Liver (tissue), 9 donors: ENCODE measurements around the gene BCAT1. TPM values are rescaled to one million over a fixed set of nuclear protein-coding genes. Genes with fewer than 3 reads are reported as not detected.
A peak's percentile ranks its signal among the peaks of the same experiment; 100 is the strongest.

ENCODE experiments used
- DNase-seq: peaks from one replicate; pipeline ENCODE4 v3.0.0-alpha.2; 2017; ENCODE audit warnings: low spot score
- H3K27ac ChIP-seq, 2 donors: one replicate each; pipeline ENCODE4 v1.7.0; 2013; ENCODE audit warnings: inconsistent platforms in 2 of 2, low read length in 2 of 2, control low read depth in 1 of 2, low read depth in 1 of 2, mild to moderate bottlenecking in 1 of 2
- H3K27me3 ChIP-seq, 4 donors: one replicate each; pipeline versions ENCODE4 v1.6.1 to v1.7.0; 2013; ENCODE audit warnings: low read length in 3 of 4, inconsistent platforms in 1 of 4, mild to moderate bottlenecking in 1 of 4, moderate library complexity in 1 of 4; ENCODE audit not compliant: control insufficient read depth in 4 of 4, insufficient read depth in 4 of 4
- H3K36me3 ChIP-seq, 4 donors: one replicate each; pipeline versions ENCODE4 v1.6.1 to v1.7.0; 2013; ENCODE audit warnings: low read length in 3 of 4, mild to moderate bottlenecking in 3 of 4, low read depth in 1 of 4, moderate library complexity in 1 of 4; ENCODE audit not compliant: control insufficient read depth in 4 of 4, insufficient read depth in 3 of 4
- H3K4me1 ChIP-seq, 4 donors: one replicate each; pipeline versions ENCODE4 v1.6.1 to v1.7.0; 2013; ENCODE audit warnings: low read length in 3 of 4, mild to moderate bottlenecking in 3 of 4, moderate library complexity in 1 of 4; ENCODE audit not compliant: control insufficient read depth in 4 of 4, insufficient read depth in 4 of 4
- H3K4me3 ChIP-seq, 3 donors: one replicate each; pipeline versions ENCODE4 v1.6.1 to v1.7.0; 2013; ENCODE audit warnings: low read length in 3 of 3, control low read depth in 1 of 3, low read depth in 1 of 3, mild to moderate bottlenecking in 1 of 3
- H3K9ac ChIP-seq, 2 donors: one replicate each; pipeline ENCODE4 v1.7.0; 2013; ENCODE audit warnings: low read length in 2 of 2, mild to moderate bottlenecking in 2 of 2, moderate library complexity in 2 of 2, control low read depth in 1 of 2, low read depth in 1 of 2
- H3K9me3 ChIP-seq, 4 donors: one replicate each; pipeline versions ENCODE4 v1.6.1 to v1.7.0; 2013; ENCODE audit warnings: low read length in 3 of 4; ENCODE audit not compliant: control insufficient read depth in 4 of 4
- CTCF ChIP-seq: fragments of 150-350 bp; IDR thresholded peaks from 2 replicates; pipeline ENCODE4 v1.5.1; 2017; ENCODE audit warnings: improper control_type of control experiment, low read depth, low read length; ENCODE audit not compliant: missing input control
- EGR1 ChIP-seq, 2 donors: IDR thresholded peaks; 2 replicates each; pipeline ENCODE4 v1.6.1; 2016 to 2018; ENCODE audit warnings: antibody characterized with exemption in 2 of 2, low read depth in 2 of 2
- FOXA1 ChIP-seq: IDR thresholded peaks from 2 replicates; pipeline ENCODE4 v1.6.1; 2016; ENCODE audit warnings: antibody characterized with exemption
- FOXA2 ChIP-seq: IDR thresholded peaks from 2 replicates; pipeline ENCODE4 v1.6.1; 2016; ENCODE audit warnings: antibody characterized with exemption
- GABPA ChIP-seq, 2 donors: IDR thresholded peaks in 1 of 2; conservative IDR thresholded peaks in 1 of 2; 2 replicates each; pipeline ENCODE4 v1.6.1; 2016; ENCODE audit warnings: antibody characterized with exemption in 2 of 2, mild to moderate bottlenecking in 1 of 2, moderate library complexity in 1 of 2
- HNF4A ChIP-seq, 2 donors: conservative IDR thresholded peaks; 2 replicates each; pipeline ENCODE4 v1.6.1; 2016; ENCODE audit warnings: antibody characterized with exemption in 2 of 2, mild to moderate bottlenecking in 2 of 2
- JUND ChIP-seq, 2 donors: IDR thresholded peaks; 2 replicates each; pipeline ENCODE4 v1.6.1; 2016; ENCODE audit warnings: antibody characterized with exemption in 2 of 2
- NR2F2 ChIP-seq: IDR thresholded peaks from 2 replicates; pipeline ENCODE4 v1.6.1; 2016; ENCODE audit warnings: antibody characterized with exemption
- REST ChIP-seq: IDR thresholded peaks from 2 replicates; pipeline ENCODE4 v1.6.1; 2016; ENCODE audit warnings: antibody characterized with exemption, mild to moderate bottlenecking
- RXRA ChIP-seq, 2 donors: IDR thresholded peaks; 2 replicates each; pipeline ENCODE4 v1.6.1; 2017 to 2018; ENCODE audit warnings: antibody characterized with exemption in 2 of 2, mild to moderate bottlenecking in 1 of 2
- TAF1 ChIP-seq: conservative IDR thresholded peaks from 2 replicates; pipeline ENCODE4 v1.6.1; 2016; ENCODE audit warnings: antibody characterized with exemption, mild to moderate bottlenecking
- YY1 ChIP-seq: IDR thresholded peaks from 2 replicates; pipeline ENCODE4 v1.6.1; 2016; ENCODE audit warnings: antibody characterized with exemption, mild to moderate bottlenecking
- WGBS: extraction: QIAGEN DNeasy Blood & Tissue Kit; methylation state at CpG from one replicate; pipeline ENCODE4 v1.1.7; 2013; 5-methylcytosine and 5-hydroxymethylcytosine counted together
- polyA plus RNA-seq, 2 donors: library from polyadenylated mRNA; stranded (reverse) in 1 of 2; unstranded in 1 of 2; fragments of 200-250 nt in 1 of 2; fragments of >200 nt in 1 of 2; fragmentation: Nextera tagmentation in 1 of 2; extraction: Ambion mirVana in 1 of 2; gene quantifications; one replicate each; pipeline versions ENCODE4 v1.2.1 to v1.2.3, GENCODE V29; 2013 to 2015
- total RNA-seq, 2 donors: library from RNA; depleted of rRNA; stranded (reverse); fragments of >200 nt; gene quantifications; one replicate each; pipeline ENCODE4 v1.2.3, GENCODE V29; 2014
- donor health status: healthy.
- donor health status: healthy.
- donor health status: healthy.
- donor health status: healthy.
- donor health status: healthy.

The BCAT1 gene
- total and polyA plus RNA-seq, 4 donors: 0.14 to 10.0 (median 0.85) TPM

GRCh38 chr12:24950231-24950834 is 1.4 kb upstream of the BCAT1 start:
- 80% methylated on average over 3 of the region's 3 CpGs for WGBS

GRCh38 chr12:24948420-24948756 is 513 bp downstream of the BCAT1 start:
- peak overlapping the region; percentile 46 to 71 (median 59) for H3K4me3 ChIP-seq
- H3K9ac ChIP-seq: peak overlapping the region in 1 of 2 donors; percentile 10
- TF ChIP-seq CTCF (no peak), RXRA (IDR thresholded peaks at IDR 0.05) (no peak), GABPA (IDR thresholded peaks at IDR 0.05 in 1 of 2, conservative IDR thresholded peaks at IDR 0.05 in 1 of 2) (no peak), FOXA2 (no peak), REST (no peak), NR2F2 (no peak), YY1 (no peak), JUND (IDR thresholded peaks at IDR 0.05) (no peak), HNF4A (conservative IDR thresholded peaks at IDR 0.05) (no peak), TAF1 (no peak), EGR1 (IDR thresholded peaks at IDR 0.05; ENCODE audit: low read depth in 2 of 2) (no peak), FOXA1 (no peak)
- WGBS: 3% methylated on average over 14 of the region's 14 CpGs
- peaks cover 0 to 12% (median 7%) of the 10 kb centered on the region in 4 donors for H3K4me1 ChIP-seq
- no peaks in the 10 kb centered on the region for H3K9me3 ChIP-seq
- H3K36me3 ChIP-seq: no peaks in the 10 kb centered on the region
- peak; percentile 36 for DNase-seq
- no peak overlapping the region for H3K27ac ChIP-seq
- H3K27me3 ChIP-seq: peaks cover 0 to 9% (median 2%) of the 10 kb centered on the region in 4 donors

More at GRCh38 chr12:24950231-24950834, 1.4 kb upstream of the BCAT1 start:
- no peak for DNase-seq
- TF ChIP-seq HNF4A (conservative IDR thresholded peaks at IDR 0.05) (no peak), TAF1 (no peak), YY1 (no peak), RXRA (IDR thresholded peaks at IDR 0.05) (no peak)
- Histone ChIP-seq H3K27me3 (peaks cover 0 to 9% (median 2%) of the 10 kb centered on the region in 4 donors), H3K36me3 (no peaks in the 10 kb centered on the region), H3K4me1 (peaks cover 0 to 12% (median 7%) of the 10 kb centered on the region in 4 donors), H3K9ac (no peak overlapping the region), H3K4me3 (no peak overlapping the region), H3K9me3 (no peaks in the 10 kb centered on the region), H3K27ac (no peak overlapping the region)
